ENCODE measurements around the gene PTPRO.
"Not testable (repeated sequence)": the region's sequence is repeated elsewhere in the genome, so short reads cannot be mapped to it uniquely, and the experiment has no call there.

The PTPRO gene

DNA sequence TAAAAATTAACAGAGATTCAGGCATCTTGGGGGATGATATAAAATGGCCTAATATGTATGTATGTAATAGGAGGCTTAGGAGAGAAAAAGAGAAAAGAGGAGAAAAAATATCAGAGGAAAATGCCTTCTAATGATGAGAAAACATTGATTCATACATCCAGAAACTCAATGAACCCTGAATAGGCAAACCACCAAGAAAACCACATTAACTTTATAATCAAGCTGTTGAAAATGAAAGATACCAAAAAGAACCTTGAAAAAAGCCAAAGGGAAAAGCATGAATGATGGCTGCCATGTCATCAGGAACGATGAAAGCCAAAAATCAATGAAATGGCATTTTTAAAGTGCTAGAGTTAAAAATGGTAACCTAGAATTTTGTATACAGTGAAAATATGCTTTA lies 286.6 kb downstream of the PTPRO start:
- TF ChIP-seq, protein P1, sequence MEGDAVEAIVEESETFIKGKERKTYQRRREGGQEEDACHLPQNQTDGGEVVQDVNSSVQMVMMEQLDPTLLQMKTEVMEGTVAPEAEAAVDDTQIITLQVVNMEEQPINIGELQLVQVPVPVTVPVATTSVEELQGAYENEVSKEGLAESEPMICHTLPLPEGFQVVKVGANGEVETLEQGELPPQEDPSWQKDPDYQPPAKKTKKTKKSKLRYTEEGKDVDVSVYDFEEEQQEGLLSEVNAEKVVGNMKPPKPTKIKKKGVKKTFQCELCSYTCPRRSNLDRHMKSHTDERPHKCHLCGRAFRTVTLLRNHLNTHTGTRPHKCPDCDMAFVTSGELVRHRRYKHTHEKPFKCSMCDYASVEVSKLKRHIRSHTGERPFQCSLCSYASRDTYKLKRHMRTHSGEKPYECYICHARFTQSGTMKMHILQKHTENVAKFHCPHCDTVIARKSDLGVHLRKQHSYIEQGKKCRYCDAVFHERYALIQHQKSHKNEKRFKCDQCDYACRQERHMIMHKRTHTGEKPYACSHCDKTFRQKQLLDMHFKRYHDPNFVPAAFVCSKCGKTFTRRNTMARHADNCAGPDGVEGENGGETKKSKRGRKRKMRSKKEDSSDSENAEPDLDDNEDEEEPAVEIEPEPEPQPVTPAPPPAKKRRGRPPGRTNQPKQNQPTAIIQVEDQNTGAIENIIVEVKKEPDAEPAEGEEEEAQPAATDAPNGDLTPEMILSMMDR (IDR thresholded peaks at IDR 0.05; ENCODE audit: low read depth, low read length): no peak
- H3K4me3 ChIP-seq (ENCODE audit: low read depth, low read length): no peak overlapping the region

GRCh38 chr12:15613981-15614380 lies 291.7 kb downstream of the PTPRO start:
- TF ChIP-seq, protein P1 (IDR thresholded peaks at IDR 0.05; ENCODE audit: low read depth, low read length): no peak
- no peak overlapping the region for H3K4me3 ChIP-seq (ENCODE audit: low read depth, low read length)

- H3K4me3 ChIP-seq (ENCODE audit: low read depth, low read length): not testable (repeated sequence)
Measured at GRCh38 chr12:15616495-15616894, 294.2 kb downstream of the PTPRO start.

- no peak overlapping the region for H3K4me3 ChIP-seq (ENCODE audit: low read depth, low read length)
- TF ChIP-seq, protein P1 (IDR thresholded peaks at IDR 0.05; ENCODE audit: low read depth, low read length): no peak
Measured at GRCh38 chr12:15620741-15621539, 298.6 kb downstream of the PTPRO start.

DNA sequence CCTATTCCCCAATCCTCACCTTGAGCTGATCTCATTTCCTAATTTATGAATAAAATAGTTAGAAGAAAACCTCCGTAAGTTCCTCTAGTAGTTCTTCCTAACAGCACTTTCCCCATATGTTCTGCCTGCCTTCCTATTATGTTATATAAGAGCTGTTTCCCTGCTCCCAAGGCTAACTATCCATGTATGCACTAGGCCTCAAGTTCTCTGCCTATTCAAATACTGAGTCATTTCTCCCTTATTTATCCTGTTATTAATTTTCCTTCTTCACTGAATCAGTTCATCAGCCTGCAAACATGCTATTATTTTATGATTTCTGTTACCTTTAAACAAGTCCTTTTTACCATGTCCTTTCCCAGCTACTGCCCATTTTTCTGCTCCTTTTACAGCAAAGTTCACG lies 302.8 kb downstream of the PTPRO start:
- TF ChIP-seq, protein P1 (IDR thresholded peaks at IDR 0.05; ENCODE audit: low read depth, low read length): no peak
- H3K4me3 ChIP-seq (ENCODE audit: low read depth, low read length): no peak overlapping the region

GRCh38 chr12:15627995-15628945 lies 306.0 kb downstream of the PTPRO start:
- TF ChIP-seq, protein P1 (IDR thresholded peaks at IDR 0.05; ENCODE audit: low read depth, low read length): no peak
- H3K4me3 ChIP-seq (ENCODE audit: low read depth, low read length): no peak overlapping the region

DNA sequence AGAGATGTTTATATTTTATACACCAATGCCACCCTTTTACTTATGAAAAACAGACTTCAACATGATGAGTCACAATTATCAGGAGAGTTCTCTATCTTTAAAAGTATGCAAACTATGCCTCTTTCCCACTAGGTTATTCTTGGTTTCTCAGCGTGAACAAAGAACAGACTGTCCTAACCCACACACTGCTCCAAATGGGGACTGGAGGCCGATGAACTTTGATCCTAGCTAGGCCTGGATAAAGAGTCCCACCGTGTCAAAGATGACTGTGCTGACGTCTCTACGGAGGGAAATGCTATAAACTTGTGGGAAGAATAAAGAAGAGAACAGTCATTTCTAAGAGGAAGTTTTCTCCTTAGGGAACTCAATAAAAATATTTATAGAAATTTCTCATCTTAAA lies 306.8 kb downstream of the PTPRO start:
- H3K4me3 ChIP-seq (ENCODE audit: low read depth, low read length): no peak overlapping the region
- TF ChIP-seq, protein P1 (IDR thresholded peaks at IDR 0.05; ENCODE audit: low read depth, low read length): no peak

Data from WI38 (cell line).